ENCODE data around the gene PLEKHO1.

DNA sequence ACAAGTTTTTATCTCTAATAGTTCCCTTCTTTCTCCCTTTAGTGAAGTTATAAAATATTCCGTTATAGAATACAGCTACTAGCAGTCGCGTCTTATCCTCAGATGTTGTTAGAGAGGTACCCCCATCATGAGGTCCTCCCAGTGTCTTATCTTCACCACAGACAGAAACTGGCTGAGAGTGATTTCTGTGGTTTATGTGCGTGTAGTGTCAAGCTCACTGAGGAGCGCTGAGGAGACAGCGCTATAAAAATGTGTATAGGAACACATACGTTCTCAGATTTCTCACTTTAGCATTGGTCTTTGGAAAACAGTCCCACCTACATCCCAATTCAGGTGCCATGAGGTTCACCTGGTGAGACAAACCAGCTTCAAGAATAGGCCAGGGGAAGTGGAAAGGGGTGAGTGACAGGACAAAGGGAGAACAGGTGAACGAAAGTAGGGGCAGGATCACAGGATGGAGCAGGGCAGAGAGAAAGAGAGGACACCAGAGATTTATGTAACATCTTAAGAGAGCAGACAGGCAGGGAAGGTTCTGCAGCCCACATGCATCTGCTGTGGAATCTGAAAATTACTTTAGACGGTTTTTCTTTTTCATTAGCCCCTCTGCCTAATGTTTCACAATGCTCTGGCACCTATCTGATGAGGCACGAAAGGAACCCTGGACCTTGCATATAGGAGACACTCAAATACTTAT is 2.7 kb upstream of the PLEKHO1 start:
- TF ChIP-seq, protein P1, sequence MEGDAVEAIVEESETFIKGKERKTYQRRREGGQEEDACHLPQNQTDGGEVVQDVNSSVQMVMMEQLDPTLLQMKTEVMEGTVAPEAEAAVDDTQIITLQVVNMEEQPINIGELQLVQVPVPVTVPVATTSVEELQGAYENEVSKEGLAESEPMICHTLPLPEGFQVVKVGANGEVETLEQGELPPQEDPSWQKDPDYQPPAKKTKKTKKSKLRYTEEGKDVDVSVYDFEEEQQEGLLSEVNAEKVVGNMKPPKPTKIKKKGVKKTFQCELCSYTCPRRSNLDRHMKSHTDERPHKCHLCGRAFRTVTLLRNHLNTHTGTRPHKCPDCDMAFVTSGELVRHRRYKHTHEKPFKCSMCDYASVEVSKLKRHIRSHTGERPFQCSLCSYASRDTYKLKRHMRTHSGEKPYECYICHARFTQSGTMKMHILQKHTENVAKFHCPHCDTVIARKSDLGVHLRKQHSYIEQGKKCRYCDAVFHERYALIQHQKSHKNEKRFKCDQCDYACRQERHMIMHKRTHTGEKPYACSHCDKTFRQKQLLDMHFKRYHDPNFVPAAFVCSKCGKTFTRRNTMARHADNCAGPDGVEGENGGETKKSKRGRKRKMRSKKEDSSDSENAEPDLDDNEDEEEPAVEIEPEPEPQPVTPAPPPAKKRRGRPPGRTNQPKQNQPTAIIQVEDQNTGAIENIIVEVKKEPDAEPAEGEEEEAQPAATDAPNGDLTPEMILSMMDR (IDR thresholded peaks at IDR 0.05) = no peak
- TF ChIP-seq MYBL2 (CRISPR knock-in tag; IDR thresholded peaks at IDR 0.05) = no peak
- TF ChIP-seq ZNF425 (CRISPR knock-in tag; conservative IDR thresholded peaks at IDR 0.05) = no peak
- TF ChIP-seq ZNF532 (CRISPR knock-in tag; IDR thresholded peaks at IDR 0.05; ENCODE audit: borderline replicate concordance) = no peak
